Measurements from ENCODE around the gene PCDHA11. TPM values are rescaled to one million over a fixed set of nuclear protein-coding genes. Genes with fewer than 3 reads are reported as not detected.

Gene PCDHA11
- polyA plus RNA-seq, 3 donors from 2014 or later: not detected

Other genes starting within 250 kb of the PCDHA11 start
- 1 to 10 TPM; 3.6 to 5.7 (median 5.3) TPM for gene CD14, start 235.8 kb upstream of the PCDHA11 start, polyA plus RNA-seq
- 10 to 100 TPM in 1 of 3 donors, 1 to 10 TPM in 2; 7.6 to 11.0 (median 8.3) TPM for gene TMCO6, start 229.5 kb upstream of the PCDHA11 start, polyA plus RNA-seq
- gene NDUFA2, start 221.3 kb upstream of the PCDHA11 start, polyA plus RNA-seq: 100 to 1,000 TPM; 135 to 252 (median 163) TPM
- 100 to 1,000 TPM; 117 to 178 (median 120) TPM for gene IK, start 221.1 kb upstream of the PCDHA11 start, polyA plus RNA-seq
- gene WDR55, start 204.1 kb upstream of the PCDHA11 start, polyA plus RNA-seq: 10 to 100 TPM; 11.0 to 20.2 (median 13.6) TPM
- not detected for gene DND1, start 195.4 kb upstream of the PCDHA11 start, polyA plus RNA-seq
- gene HARS1, start 177.6 kb upstream of the PCDHA11 start, polyA plus RNA-seq: 10 to 100 TPM; 52.0 to 90.7 (median 79.5) TPM
- 10 to 100 TPM; 13.2 to 37.7 (median 27.0) TPM for gene HARS2, start 177.5 kb upstream of the PCDHA11 start, polyA plus RNA-seq
- 10 to 100 TPM; 76.7 to 83.7 (median 78.3) TPM for gene ZMAT2, start 168.5 kb upstream of the PCDHA11 start, polyA plus RNA-seq
- not detected for gene PCDHA1, start 82.8 kb upstream of the PCDHA11 start, polyA plus RNA-seq
- not detected for gene PCDHA2, start 74.1 kb upstream of the PCDHA11 start, polyA plus RNA-seq
- not detected for gene PCDHA3, start 67.9 kb upstream of the PCDHA11 start, polyA plus RNA-seq
- not detected for gene PCDHA4, start 61.9 kb upstream of the PCDHA11 start, polyA plus RNA-seq
- not detected for gene PCDHA5, start 47.3 kb upstream of the PCDHA11 start, polyA plus RNA-seq
- gene PCDHA6, start 41.0 kb upstream of the PCDHA11 start, polyA plus RNA-seq: not detected
- not detected for gene PCDHA7, start 34.7 kb upstream of the PCDHA11 start, polyA plus RNA-seq
- not detected for gene PCDHA8, start 27.8 kb upstream of the PCDHA11 start, polyA plus RNA-seq
- not detected for gene PCDHA9, start 20.6 kb upstream of the PCDHA11 start, polyA plus RNA-seq
- not detected for gene PCDHA10, start 13.1 kb upstream of the PCDHA11 start, polyA plus RNA-seq
- not detected for gene PCDHA12, start 6.4 kb downstream of the PCDHA11 start, polyA plus RNA-seq
- not detected for gene PCDHA13, start 13.2 kb downstream of the PCDHA11 start, polyA plus RNA-seq
- gene PCDHAC1, start 57.3 kb downstream of the PCDHA11 start, polyA plus RNA-seq: not detected
- gene PCDHAC2, start 97.5 kb downstream of the PCDHA11 start, polyA plus RNA-seq: not detected
- not detected for gene PCDHB1, start 182.4 kb downstream of the PCDHA11 start, polyA plus RNA-seq
- not detected for gene PCDHB2, start 225.7 kb downstream of the PCDHA11 start, polyA plus RNA-seq
- not detected for gene PCDHB3, start 231.5 kb downstream of the PCDHA11 start, polyA plus RNA-seq

All from immature natural killer cell (primary cell).